PFSK-1 (cell line): ENCODE measurements around the gene AHDC1.

Experiments used
- POLR2AphosphoS5 ChIP-seq: IDR thresholded peaks from 2 replicates; pipeline ENCODE4 v1.6.1; 2012; ENCODE audit warnings: low read depth, mild to moderate bottlenecking, control low read depth, low read length, moderate library complexity
- TAF1 ChIP-seq: IDR thresholded peaks from 2 replicates; pipeline ENCODE4 v1.6.1; 2012; ENCODE audit warnings: low read length, control low read depth, borderline replicate concordance; ENCODE audit not compliant: insufficient read depth

- no peak for TF ChIP-seq POLR2AphosphoS5
- TF ChIP-seq TAF1: no peak
Observed at GRCh38 chr1:27609618-27610240, 5.8 kb upstream of the AHDC1 start.
